GM12891 (cell line): ENCODE results near the gene KCNJ4.

Experiments used
- PAX5 ChIP-seq: IDR thresholded peaks from 2 replicates; pipeline ENCODE4 v1.6.1; 2011; ENCODE audit warnings: low read length, moderate library complexity, mild to moderate bottlenecking; ENCODE audit not compliant: insufficient read depth, severe bottlenecking
- POLR2A ChIP-seq: IDR thresholded peaks from 2 replicates; pipeline ENCODE4 v1.6.1; 2011; ENCODE audit warnings: low read depth, low read length, control low read depth
- POLR2AphosphoS5 ChIP-seq: IDR thresholded peaks from 2 replicates; pipeline ENCODE4 v1.6.1; 2011; ENCODE audit warnings: low read depth, low read length, control low read depth
- SPI1 ChIP-seq: IDR thresholded peaks from 2 replicates; pipeline ENCODE4 v1.6.1; 2011; ENCODE audit warnings: low read depth, low read length, control low read depth
- TAF1 ChIP-seq: IDR thresholded peaks from 2 replicates; pipeline ENCODE4 v1.6.1; 2011; ENCODE audit warnings: low read depth, low read length, control low read depth

DNA sequence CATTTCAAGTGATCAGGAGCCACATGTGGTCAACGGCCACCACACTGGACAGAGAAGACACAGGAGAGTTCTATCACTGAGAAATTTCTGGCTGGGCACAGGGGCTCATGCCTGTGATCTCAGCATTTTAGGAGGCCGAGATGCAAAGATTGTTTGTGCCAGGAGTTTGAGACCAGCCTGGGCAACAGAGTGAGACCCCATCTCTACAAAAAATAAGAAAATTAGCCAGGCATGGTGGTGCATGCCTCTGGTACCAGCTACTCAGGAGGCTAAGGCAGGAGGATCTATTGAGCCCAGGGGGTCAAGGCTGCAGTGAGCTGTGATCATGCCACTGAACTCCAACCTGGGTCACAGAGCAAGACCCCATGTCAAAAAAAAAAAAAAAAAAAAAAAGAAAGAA, 26.3 kb downstream of the KCNJ4 start:
- TF ChIP-seq TAF1 = no peak
- TF ChIP-seq POLR2AphosphoS5 = no peak
- no peak for TF ChIP-seq POLR2A
- TF ChIP-seq SPI1 = no peak
- TF ChIP-seq PAX5 = no peak
